ENCODE measurements around the gene CSGALNACT2. TPM values are rescaled to one million over a fixed set of nuclear protein-coding genes. Genes with fewer than 3 reads are reported as not detected.

The CSGALNACT2 gene
- total RNA-seq, 4 donors from 2014 or later = 14.4 to 24.1 (median 20.0) TPM

GRCh38 chr10:43227911-43228782 lies 89.9 kb downstream of the CSGALNACT2 start:
- H3K4me3 ChIP-seq (replicated peaks in 1 of 3) = no peak overlapping the region
- intact Hi-C loops (cut with DNase I) = no loop called here
- 82 to 89% methylated on average over 12 to 14 of the region's 14 CpGs for WGBS, 2 donors
- H3K36me3 ChIP-seq = no peaks in the 10 kb centered on the region
- H3K27ac ChIP-seq = no peak overlapping the region
- H3K9me3 ChIP-seq = no peaks in the 10 kb centered on the region
- DNase-seq = peak; percentile 0 to 1
- TF ChIP-seq CTCF (IDR thresholded peaks at IDR 0.05) = no peak
- no peak for TF ChIP-seq POLR2A (IDR thresholded peaks at IDR 0.05)
- no peaks in the 10 kb centered on the region for H3K27me3 ChIP-seq
- H3K4me1 ChIP-seq = peaks cover 6 to 17% of the 10 kb centered on the region in 2 donors

GRCh38 chr10:43228783-43229207 lies 90.5 kb downstream of the CSGALNACT2 start:
- peak in 1 of 2 donors; percentile 1 for DNase-seq
- Histone ChIP-seq H3K4me1 (peaks cover 6 to 17% of the 10 kb centered on the region in 2 donors), H3K27me3 (no peaks in the 10 kb centered on the region), H3K9me3 (no peaks in the 10 kb centered on the region), H3K36me3 (no peaks in the 10 kb centered on the region), H3K27ac (no peak overlapping the region), H3K4me3 (replicated peaks in 1 of 3) (peak overlapping the region in 1 of 3 donors; percentile 56)
- TF ChIP-seq CTCF (IDR thresholded peaks at IDR 0.05) (no peak), POLR2A (IDR thresholded peaks at IDR 0.05) (no peak)
- 12 to 16% methylated on average over 9 to 12 of the region's 23 CpGs for WGBS, 2 donors
- intact Hi-C loops (cut with DNase I) = no loop called here

- Histone ChIP-seq H3K4me3 (replicated peaks in 1 of 3) (peak overlapping the region in 2 of 3 donors; percentile 7 to 56), H3K27me3 (no peaks in the 10 kb centered on the region), H3K36me3 (no peaks in the 10 kb centered on the region), H3K27ac (no peak overlapping the region), H3K9me3 (no peaks in the 10 kb centered on the region), H3K4me1 (peaks cover 6 to 17% of the 10 kb centered on the region in 2 donors)
- peak; percentile 50 to 52 for DNase-seq
- intact Hi-C loops (cut with DNase I) = no loop called here
- 2% methylated on average over 39 of the region's 99 CpGs; no CpG with 5 or more reads in 1 of the 2 donors for WGBS, 2 donors
- peak in 1 of 6 experiments; percentile 24 for TF ChIP-seq CTCF (IDR thresholded peaks at IDR 0.05)
- no peak for TF ChIP-seq POLR2A (IDR thresholded peaks at IDR 0.05)
These were observed 91.2 kb downstream of the CSGALNACT2 start for GRCh38 chr10:43229208-43230061.

GRCh38 chr10:43230101-43230908 lies 92.1 kb downstream of the CSGALNACT2 start:
- H3K36me3 ChIP-seq = no peaks in the 10 kb centered on the region
- H3K27ac ChIP-seq = no peak overlapping the region
- intact Hi-C loops (cut with DNase I) = no loop called here
- no peaks in the 10 kb centered on the region for H3K27me3 ChIP-seq
- WGBS, 2 donors = 14 to 16% methylated on average over 17 to 18 of the region's 35 CpGs
- peaks cover 6 to 17% of the 10 kb centered on the region in 2 donors for H3K4me1 ChIP-seq
- H3K9me3 ChIP-seq = no peaks in the 10 kb centered on the region
- TF ChIP-seq POLR2A (IDR thresholded peaks at IDR 0.05) = no peak
- no peak for TF ChIP-seq CTCF (IDR thresholded peaks at IDR 0.05)
- peak overlapping the region in 1 of 3 donors; percentile 56 for H3K4me3 ChIP-seq (replicated peaks in 1 of 3)
- peak in 1 of 2 donors; percentile 0 for DNase-seq

Measured in thyroid gland (tissue), 4 donors.